Rectal smooth muscle tissue (tissue), 1 donor: ENCODE results near the gene ADCY3.

ENCODE experiments used
- H3K27ac ChIP-seq: one replicate; pipeline ENCODE4 v1.7.0; 2013; ENCODE audit warnings: low read depth, low read length, inconsistent platforms
- H3K27me3 ChIP-seq: one replicate; pipeline ENCODE4 v1.7.0; 2013; ENCODE audit warnings: low read length; ENCODE audit not compliant: control insufficient read depth, insufficient read depth
- H3K36me3 ChIP-seq: one replicate; pipeline ENCODE4 v1.7.0; 2013; ENCODE audit warnings: low read length; ENCODE audit not compliant: control insufficient read depth, insufficient read depth
- H3K4me1 ChIP-seq: one replicate; pipeline ENCODE4 v1.7.0; 2013; ENCODE audit warnings: low read length; ENCODE audit not compliant: control insufficient read depth, insufficient read depth
- H3K4me3 ChIP-seq: one replicate; pipeline ENCODE4 v1.7.0; 2013; ENCODE audit warnings: low read length
- H3K9ac ChIP-seq: one replicate; pipeline ENCODE4 v1.7.0; 2013; ENCODE audit warnings: low read length

The ADCY3 gene

GRCh38 chr2:24923106-24923505 lies 3.1 kb upstream of the ADCY3 start:
- H3K36me3 ChIP-seq = no peaks in the 10 kb centered on the region
- no peak overlapping the region for H3K4me3 ChIP-seq
- peaks cover 4% of the 10 kb centered on the region for H3K4me1 ChIP-seq
- no peak overlapping the region for H3K9ac ChIP-seq
- no peak overlapping the region for H3K27ac ChIP-seq
- no peaks in the 10 kb centered on the region for H3K27me3 ChIP-seq

- Histone ChIP-seq H3K9ac (no peak overlapping the region), H3K27ac (no peak overlapping the region)
Observed at GRCh38 chr2:24922556-24922955, 2.5 kb upstream of the ADCY3 start.

GRCh38 chr2:24920809-24921441 lies 888 bp upstream of the ADCY3 start:
- no peaks in the 10 kb centered on the region for H3K36me3 ChIP-seq
- H3K4me1 ChIP-seq = no peaks in the 10 kb centered on the region
- H3K9ac ChIP-seq = no peak overlapping the region
- H3K4me3 ChIP-seq = peak overlapping the region; percentile 62
- H3K27me3 ChIP-seq = no peaks in the 10 kb centered on the region
- no peak overlapping the region for H3K27ac ChIP-seq

More at GRCh38 chr2:24922556-24922955, 2.5 kb upstream of the ADCY3 start:
- Histone ChIP-seq H3K36me3 (no peaks in the 10 kb centered on the region), H3K4me1 (peaks cover 4% of the 10 kb centered on the region), H3K4me3 (no peak overlapping the region), H3K27me3 (no peaks in the 10 kb centered on the region)

GRCh38 chr2:24919506-24920097 lies 435 bp downstream of the ADCY3 start:
- Histone ChIP-seq H3K36me3 (no peaks in the 10 kb centered on the region), H3K9ac (no peak overlapping the region), H3K27ac (no peak overlapping the region), H3K27me3 (no peaks in the 10 kb centered on the region), H3K4me3 (peak overlapping the region; percentile 67), H3K4me1 (no peaks in the 10 kb centered on the region)

GRCh38 chr2:24919037-24919505 lies 966 bp downstream of the ADCY3 start:
- Histone ChIP-seq H3K27me3 (no peaks in the 10 kb centered on the region), H3K9ac (no peak overlapping the region), H3K4me3 (peak overlapping the region; percentile 67), H3K36me3 (no peaks in the 10 kb centered on the region), H3K4me1 (no peaks in the 10 kb centered on the region), H3K27ac (no peak overlapping the region)

- peak overlapping the region; percentile 67 for H3K4me3 ChIP-seq
- H3K9ac ChIP-seq = no peak overlapping the region
- H3K27me3 ChIP-seq = no peaks in the 10 kb centered on the region
- no peaks in the 10 kb centered on the region for H3K4me1 ChIP-seq
- H3K27ac ChIP-seq = no peak overlapping the region
- no peaks in the 10 kb centered on the region for H3K36me3 ChIP-seq
Observed at GRCh38 chr2:24918326-24919036, 1.6 kb downstream of the ADCY3 start.

GRCh38 chr2:24917731-24918325 lies 2.2 kb downstream of the ADCY3 start:
- H3K27me3 ChIP-seq = no peaks in the 10 kb centered on the region
- no peak overlapping the region for H3K27ac ChIP-seq
- H3K4me3 ChIP-seq = peak overlapping the region; percentile 67
- H3K9ac ChIP-seq = no peak overlapping the region
- no peaks in the 10 kb centered on the region for H3K4me1 ChIP-seq
- no peaks in the 10 kb centered on the region for H3K36me3 ChIP-seq

- H3K4me1 ChIP-seq = no peaks in the 10 kb centered on the region
- no peaks in the 10 kb centered on the region for H3K27me3 ChIP-seq
- H3K36me3 ChIP-seq = no peaks in the 10 kb centered on the region
- H3K27ac ChIP-seq = no peak overlapping the region
- H3K4me3 ChIP-seq = no peak overlapping the region
- no peak overlapping the region for H3K9ac ChIP-seq
Observed at GRCh38 chr2:24917086-24917485, 3.0 kb downstream of the ADCY3 start.

- no peak overlapping the region for H3K9ac ChIP-seq
- H3K27me3 ChIP-seq = no peaks in the 10 kb centered on the region
- H3K36me3 ChIP-seq = no peaks in the 10 kb centered on the region
- H3K4me1 ChIP-seq = no peaks in the 10 kb centered on the region
- no peak overlapping the region for H3K27ac ChIP-seq
- H3K4me3 ChIP-seq = no peak overlapping the region
Observed at GRCh38 chr2:24915796-24916195, 4.2 kb downstream of the ADCY3 start.

GRCh38 chr2:24915175-24915574 lies 4.9 kb downstream of the ADCY3 start:
- Histone ChIP-seq H3K27ac (no peak overlapping the region), H3K4me3 (no peak overlapping the region), H3K27me3 (no peaks in the 10 kb centered on the region), H3K36me3 (no peaks in the 10 kb centered on the region), H3K4me1 (no peaks in the 10 kb centered on the region), H3K9ac (no peak overlapping the region)

GRCh38 chr2:24914713-24915112 lies 5.3 kb downstream of the ADCY3 start:
- Histone ChIP-seq H3K4me1 (no peaks in the 10 kb centered on the region), H3K9ac (no peak overlapping the region), H3K27me3 (no peaks in the 10 kb centered on the region), H3K27ac (no peak overlapping the region), H3K4me3 (no peak overlapping the region), H3K36me3 (no peaks in the 10 kb centered on the region)

GRCh38 chr2:24913911-24914310 lies 6.1 kb downstream of the ADCY3 start:
- Histone ChIP-seq H3K4me3 (no peak overlapping the region), H3K9ac (no peak overlapping the region), H3K27me3 (no peaks in the 10 kb centered on the region), H3K27ac (no peak overlapping the region), H3K4me1 (no peaks in the 10 kb centered on the region), H3K36me3 (no peaks in the 10 kb centered on the region)
